Measurements from ENCODE around the gene CLEC1B. TPM values are rescaled to one million over a fixed set of nuclear protein-coding genes. Genes with fewer than 3 reads are reported as not detected.

CLEC1B gene
- total RNA-seq, 1 experiment from 2014 or later: not detected

DNA sequence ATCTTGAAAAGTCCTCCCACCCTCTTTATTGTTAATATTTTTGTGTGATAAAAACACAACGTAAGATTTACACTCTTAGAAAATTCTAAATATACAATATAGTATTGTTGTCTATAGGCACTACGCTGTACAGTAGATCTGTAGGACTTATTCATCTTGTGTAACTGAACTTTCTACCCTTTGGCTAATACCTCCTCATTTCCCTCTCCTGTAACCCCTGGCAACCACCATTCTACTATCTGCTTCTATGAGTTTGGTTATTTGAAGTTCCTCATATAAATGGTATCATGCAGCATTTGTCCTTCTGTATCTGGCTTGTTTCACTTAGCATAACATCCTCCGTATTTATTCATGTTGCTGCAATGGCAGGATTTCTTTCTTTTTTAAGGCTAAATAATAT, 26.3 kb upstream of the CLEC1B start:
- no peaks in the 10 kb centered on the region for H3K79me2 ChIP-seq (ENCODE audit: insufficient read depth, low read length)
- DNase-seq (ENCODE audit: low read depth, low spot score) (no peak), ATAC-seq (no peak)
- H4K20me1 ChIP-seq (ENCODE audit: insufficient read depth): no peaks in the 10 kb centered on the region
- H3K27ac ChIP-seq (ENCODE audit: low read depth, low read length): no peak overlapping the region
- intact Hi-C loops (cut with micrococcal nuclease): no loop called here
- no peaks in the 10 kb centered on the region for H3K9me3 ChIP-seq (ENCODE audit: control insufficient read depth in 1 of 2, insufficient read depth in 1 of 2, low read depth in 1 of 2, low read length in 2 of 2)
- H3K4me2 ChIP-seq (ENCODE audit: low read length): no peak overlapping the region
- TF ChIP-seq ZFX (IDR thresholded peaks at IDR 0.05) (no peak), POLR2A (IDR thresholded peaks at IDR 0.05; ENCODE audit: borderline replicate concordance, extremely low read depth, insufficient read depth, insufficient read length) (no peak), ELF1 (IDR thresholded peaks at IDR 0.05; ENCODE audit: borderline replicate concordance, low read depth) (no peak), EZH2 (IDR thresholded peaks at IDR 0.05) (no peak), SIN3A (IDR thresholded peaks at IDR 0.05; ENCODE audit: low read depth) (no peak), CBX3 (IDR thresholded peaks at IDR 0.05; ENCODE audit: low read depth) (no peak)
- TF ChIP-seq, protein P1, sequence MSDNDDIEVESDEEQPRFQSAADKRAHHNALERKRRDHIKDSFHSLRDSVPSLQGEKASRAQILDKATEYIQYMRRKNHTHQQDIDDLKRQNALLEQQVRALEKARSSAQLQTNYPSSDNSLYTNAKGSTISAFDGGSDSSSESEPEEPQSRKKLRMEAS (IDR thresholded peaks at IDR 0.05): no peak
- POLR2A ChIA-PET: no interaction called here
- H3K4me1 ChIP-seq (ENCODE audit: control insufficient read depth in 1 of 2, insufficient read depth in 2 of 2, low read length in 2 of 2): no peaks in the 10 kb centered on the region
- no peak overlapping the region for H3K9ac ChIP-seq (ENCODE audit: low read length)
- no peak overlapping the region for H3K4me3 ChIP-seq (replicated peaks in 1 of 2; ENCODE audit: low read depth in 1 of 2, low read length in 2 of 2)
- CTCF ChIA-PET: no interaction called here
- RAD21 ChIA-PET (ENCODE audit: low non-redundant PET in 1 of 2, low total read pairs in 2 of 2, uncharacterized antibody in 2 of 2, unreplicated experiment in 2 of 2): no interaction called here
- H3K9me2 ChIP-seq (ENCODE audit: insufficient read depth): no peaks in the 10 kb centered on the region
- no peaks in the 10 kb centered on the region for H3K36me3 ChIP-seq (ENCODE audit: control insufficient read depth in 1 of 2, insufficient read depth in 2 of 2, low read length in 2 of 2)
- peaks cover 11% of the 10 kb centered on the region for H3K27me3 ChIP-seq (ENCODE audit: insufficient read depth, low read length)
- BruUV-seq (replicated peaks): no TSS peak
- H2AFZ ChIP-seq (ENCODE audit: low read depth, low read length, poor library complexity, severe bottlenecking): no peak overlapping the region

DNA sequence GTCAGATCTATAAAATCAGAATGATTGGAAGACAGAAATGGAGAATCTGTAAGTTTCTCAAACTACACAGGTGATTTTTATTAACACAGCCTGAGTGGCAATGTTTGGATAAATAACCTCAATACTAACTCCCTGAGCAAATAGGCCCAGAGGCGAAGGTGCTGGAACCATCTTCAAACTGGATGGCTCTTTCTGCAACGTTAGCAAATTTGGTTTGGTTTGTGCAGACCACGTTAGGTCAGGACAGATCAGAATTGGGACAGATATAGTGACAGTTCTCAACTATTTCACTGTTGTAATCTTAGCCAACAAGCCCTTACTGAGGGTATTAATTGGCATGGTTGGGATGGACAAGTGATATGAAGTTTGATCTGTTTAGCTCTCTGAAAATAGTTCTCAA, 22.4 kb upstream of the CLEC1B start:
- ATAC-seq: no peak
- no peak overlapping the region for H3K9ac ChIP-seq (ENCODE audit: low read length)
- no peak overlapping the region for H3K4me2 ChIP-seq (ENCODE audit: low read length)
- POLR2A ChIA-PET: no interaction called here
- RAD21 ChIA-PET (ENCODE audit: low non-redundant PET in 1 of 2, low total read pairs in 2 of 2, uncharacterized antibody in 2 of 2, unreplicated experiment in 2 of 2): no interaction called here
- no peak overlapping the region for H3K4me3 ChIP-seq (replicated peaks in 1 of 2; ENCODE audit: low read depth in 1 of 2, low read length in 2 of 2)
- H3K4me1 ChIP-seq (ENCODE audit: control insufficient read depth in 1 of 2, insufficient read depth in 2 of 2, low read length in 2 of 2): no peaks in the 10 kb centered on the region
- H3K9me3 ChIP-seq (ENCODE audit: control insufficient read depth in 1 of 2, insufficient read depth in 1 of 2, low read depth in 1 of 2, low read length in 2 of 2): no peaks in the 10 kb centered on the region
- no peak for DNase-seq (ENCODE audit: low read depth, low spot score)
- H3K36me3 ChIP-seq (ENCODE audit: control insufficient read depth in 1 of 2, insufficient read depth in 2 of 2, low read length in 2 of 2): no peaks in the 10 kb centered on the region
- CTCF ChIA-PET: interaction anchor here (1.3 kb wide), 1 partner anchor 11 kb away, joined by 4 read pairs; the partner anchor contains the start of gene CLEC12B
- H4K20me1 ChIP-seq (ENCODE audit: insufficient read depth): no peaks in the 10 kb centered on the region
- intact Hi-C loops (cut with micrococcal nuclease): no loop called here
- H3K9me2 ChIP-seq (ENCODE audit: insufficient read depth): no peaks in the 10 kb centered on the region
- H2AFZ ChIP-seq (ENCODE audit: low read depth, low read length, poor library complexity, severe bottlenecking): no peak overlapping the region
- no TSS peak for BruUV-seq (replicated peaks)
- no peaks in the 10 kb centered on the region for H3K79me2 ChIP-seq (ENCODE audit: insufficient read depth, low read length)
- H3K27me3 ChIP-seq (ENCODE audit: insufficient read depth, low read length): peaks cover 11% of the 10 kb centered on the region
- no peak overlapping the region for H3K27ac ChIP-seq (ENCODE audit: low read depth, low read length)
- TF ChIP-seq, protein P2, sequence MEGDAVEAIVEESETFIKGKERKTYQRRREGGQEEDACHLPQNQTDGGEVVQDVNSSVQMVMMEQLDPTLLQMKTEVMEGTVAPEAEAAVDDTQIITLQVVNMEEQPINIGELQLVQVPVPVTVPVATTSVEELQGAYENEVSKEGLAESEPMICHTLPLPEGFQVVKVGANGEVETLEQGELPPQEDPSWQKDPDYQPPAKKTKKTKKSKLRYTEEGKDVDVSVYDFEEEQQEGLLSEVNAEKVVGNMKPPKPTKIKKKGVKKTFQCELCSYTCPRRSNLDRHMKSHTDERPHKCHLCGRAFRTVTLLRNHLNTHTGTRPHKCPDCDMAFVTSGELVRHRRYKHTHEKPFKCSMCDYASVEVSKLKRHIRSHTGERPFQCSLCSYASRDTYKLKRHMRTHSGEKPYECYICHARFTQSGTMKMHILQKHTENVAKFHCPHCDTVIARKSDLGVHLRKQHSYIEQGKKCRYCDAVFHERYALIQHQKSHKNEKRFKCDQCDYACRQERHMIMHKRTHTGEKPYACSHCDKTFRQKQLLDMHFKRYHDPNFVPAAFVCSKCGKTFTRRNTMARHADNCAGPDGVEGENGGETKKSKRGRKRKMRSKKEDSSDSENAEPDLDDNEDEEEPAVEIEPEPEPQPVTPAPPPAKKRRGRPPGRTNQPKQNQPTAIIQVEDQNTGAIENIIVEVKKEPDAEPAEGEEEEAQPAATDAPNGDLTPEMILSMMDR (IDR thresholded peaks at IDR 0.05 in 2 of 3, conservative IDR thresholded peaks at IDR 0.05 in 1 of 3; ENCODE audit: borderline replicate concordance in 1 of 3, insufficient read depth in 1 of 3, low read depth in 2 of 3, low read length in 2 of 3): no peak
- TF ChIP-seq, protein P3, sequence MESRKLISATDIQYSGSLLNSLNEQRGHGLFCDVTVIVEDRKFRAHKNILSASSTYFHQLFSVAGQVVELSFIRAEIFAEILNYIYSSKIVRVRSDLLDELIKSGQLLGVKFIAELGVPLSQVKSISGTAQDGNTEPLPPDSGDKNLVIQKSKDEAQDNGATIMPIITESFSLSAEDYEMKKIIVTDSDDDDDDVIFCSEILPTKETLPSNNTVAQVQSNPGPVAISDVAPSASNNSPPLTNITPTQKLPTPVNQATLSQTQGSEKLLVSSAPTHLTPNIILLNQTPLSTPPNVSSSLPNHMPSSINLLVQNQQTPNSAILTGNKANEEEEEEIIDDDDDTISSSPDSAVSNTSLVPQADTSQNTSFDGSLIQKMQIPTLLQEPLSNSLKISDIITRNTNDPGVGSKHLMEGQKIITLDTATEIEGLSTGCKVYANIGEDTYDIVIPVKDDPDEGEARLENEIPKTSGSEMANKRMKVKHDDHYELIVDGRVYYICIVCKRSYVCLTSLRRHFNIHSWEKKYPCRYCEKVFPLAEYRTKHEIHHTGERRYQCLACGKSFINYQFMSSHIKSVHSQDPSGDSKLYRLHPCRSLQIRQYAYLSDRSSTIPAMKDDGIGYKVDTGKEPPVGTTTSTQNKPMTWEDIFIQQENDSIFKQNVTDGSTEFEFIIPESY (IDR thresholded peaks at IDR 0.05; ENCODE audit: extremely low read depth, insufficient replicate concordance, low read length): no peak
- TF ChIP-seq ZFX (IDR thresholded peaks at IDR 0.05): no peak
- no peak for TF ChIP-seq POLR2AphosphoS5 (IDR thresholded peaks at IDR 0.05; ENCODE audit: low read depth, low read length)
- no peak for TF ChIP-seq SRF (IDR thresholded peaks at IDR 0.05; ENCODE audit: low read depth)
- TF ChIP-seq SP1 (IDR thresholded peaks at IDR 0.05; ENCODE audit: low read depth): no peak
- TF ChIP-seq SIN3A (IDR thresholded peaks at IDR 0.05; ENCODE audit: low read depth): no peak
- no peak for TF ChIP-seq EGR1 (IDR thresholded peaks at IDR 0.05; ENCODE audit: low read depth)
- TF ChIP-seq EZH2 (IDR thresholded peaks at IDR 0.05): no peak
- TF ChIP-seq, protein P4, sequence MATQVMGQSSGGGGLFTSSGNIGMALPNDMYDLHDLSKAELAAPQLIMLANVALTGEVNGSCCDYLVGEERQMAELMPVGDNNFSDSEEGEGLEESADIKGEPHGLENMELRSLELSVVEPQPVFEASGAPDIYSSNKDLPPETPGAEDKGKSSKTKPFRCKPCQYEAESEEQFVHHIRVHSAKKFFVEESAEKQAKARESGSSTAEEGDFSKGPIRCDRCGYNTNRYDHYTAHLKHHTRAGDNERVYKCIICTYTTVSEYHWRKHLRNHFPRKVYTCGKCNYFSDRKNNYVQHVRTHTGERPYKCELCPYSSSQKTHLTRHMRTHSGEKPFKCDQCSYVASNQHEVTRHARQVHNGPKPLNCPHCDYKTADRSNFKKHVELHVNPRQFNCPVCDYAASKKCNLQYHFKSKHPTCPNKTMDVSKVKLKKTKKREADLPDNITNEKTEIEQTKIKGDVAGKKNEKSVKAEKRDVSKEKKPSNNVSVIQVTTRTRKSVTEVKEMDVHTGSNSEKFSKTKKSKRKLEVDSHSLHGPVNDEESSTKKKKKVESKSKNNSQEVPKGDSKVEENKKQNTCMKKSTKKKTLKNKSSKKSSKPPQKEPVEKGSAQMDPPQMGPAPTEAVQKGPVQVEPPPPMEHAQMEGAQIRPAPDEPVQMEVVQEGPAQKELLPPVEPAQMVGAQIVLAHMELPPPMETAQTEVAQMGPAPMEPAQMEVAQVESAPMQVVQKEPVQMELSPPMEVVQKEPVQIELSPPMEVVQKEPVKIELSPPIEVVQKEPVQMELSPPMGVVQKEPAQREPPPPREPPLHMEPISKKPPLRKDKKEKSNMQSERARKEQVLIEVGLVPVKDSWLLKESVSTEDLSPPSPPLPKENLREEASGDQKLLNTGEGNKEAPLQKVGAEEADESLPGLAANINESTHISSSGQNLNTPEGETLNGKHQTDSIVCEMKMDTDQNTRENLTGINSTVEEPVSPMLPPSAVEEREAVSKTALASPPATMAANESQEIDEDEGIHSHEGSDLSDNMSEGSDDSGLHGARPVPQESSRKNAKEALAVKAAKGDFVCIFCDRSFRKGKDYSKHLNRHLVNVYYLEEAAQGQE (IDR thresholded peaks at IDR 0.05; ENCODE audit: low read depth): no peak
- TF ChIP-seq FOSL1 (IDR thresholded peaks at IDR 0.05; ENCODE audit: low read depth): no peak

All from HCT116 (cell line).